Liver (tissue), 9 donors: ENCODE results near the gene METTL14. TPM values are rescaled to one million over a fixed set of nuclear protein-coding genes. Genes with fewer than 3 reads are reported as not detected.

Experiments
- DNase-seq: peaks from one replicate; pipeline ENCODE4 v3.0.0-alpha.2; 2017; ENCODE audit warnings: low spot score
- H3K27ac ChIP-seq, 2 donors: one replicate each; pipeline ENCODE4 v1.7.0; 2013; ENCODE audit warnings: inconsistent platforms in 2 of 2, low read length in 2 of 2, control low read depth in 1 of 2, low read depth in 1 of 2, mild to moderate bottlenecking in 1 of 2
- H3K27me3 ChIP-seq, 4 donors: one replicate each; pipeline versions ENCODE4 v1.6.1 to v1.7.0; 2013; ENCODE audit warnings: low read length in 3 of 4, inconsistent platforms in 1 of 4, mild to moderate bottlenecking in 1 of 4, moderate library complexity in 1 of 4; ENCODE audit not compliant: control insufficient read depth in 4 of 4, insufficient read depth in 4 of 4
- H3K36me3 ChIP-seq, 4 donors: one replicate each; pipeline versions ENCODE4 v1.6.1 to v1.7.0; 2013; ENCODE audit warnings: low read length in 3 of 4, mild to moderate bottlenecking in 3 of 4, low read depth in 1 of 4, moderate library complexity in 1 of 4; ENCODE audit not compliant: control insufficient read depth in 4 of 4, insufficient read depth in 3 of 4
- H3K4me1 ChIP-seq, 4 donors: one replicate each; pipeline versions ENCODE4 v1.6.1 to v1.7.0; 2013; ENCODE audit warnings: low read length in 3 of 4, mild to moderate bottlenecking in 3 of 4, moderate library complexity in 1 of 4; ENCODE audit not compliant: control insufficient read depth in 4 of 4, insufficient read depth in 4 of 4
- H3K4me3 ChIP-seq, 3 donors: one replicate each; pipeline versions ENCODE4 v1.6.1 to v1.7.0; 2013; ENCODE audit warnings: low read length in 3 of 3, control low read depth in 1 of 3, low read depth in 1 of 3, mild to moderate bottlenecking in 1 of 3
- H3K9ac ChIP-seq, 2 donors: one replicate each; pipeline ENCODE4 v1.7.0; 2013; ENCODE audit warnings: low read length in 2 of 2, mild to moderate bottlenecking in 2 of 2, moderate library complexity in 2 of 2, control low read depth in 1 of 2, low read depth in 1 of 2
- H3K9me3 ChIP-seq, 4 donors: one replicate each; pipeline versions ENCODE4 v1.6.1 to v1.7.0; 2013; ENCODE audit warnings: low read length in 3 of 4; ENCODE audit not compliant: control insufficient read depth in 4 of 4
- FOXA2 ChIP-seq: IDR thresholded peaks from 2 replicates; pipeline ENCODE4 v1.6.1; 2016; ENCODE audit warnings: antibody characterized with exemption
- GABPA ChIP-seq, 2 donors: IDR thresholded peaks in 1 of 2; conservative IDR thresholded peaks in 1 of 2; 2 replicates each; pipeline ENCODE4 v1.6.1; 2016; ENCODE audit warnings: antibody characterized with exemption in 2 of 2, mild to moderate bottlenecking in 1 of 2, moderate library complexity in 1 of 2
- HNF4A ChIP-seq, 2 donors: conservative IDR thresholded peaks; 2 replicates each; pipeline ENCODE4 v1.6.1; 2016; ENCODE audit warnings: antibody characterized with exemption in 2 of 2, mild to moderate bottlenecking in 2 of 2
- HNF4G ChIP-seq: IDR thresholded peaks from 2 replicates; pipeline ENCODE4 v1.6.1; 2016; ENCODE audit warnings: antibody characterized with exemption
- RAD21 ChIP-seq, 2 donors: IDR thresholded peaks; 2 replicates each; pipeline ENCODE4 v1.6.1; 2016; ENCODE audit warnings: antibody characterized with exemption in 2 of 2, mild to moderate bottlenecking in 2 of 2
- SP1 ChIP-seq: IDR thresholded peaks from 2 replicates; pipeline ENCODE4 v1.6.1; 2018; ENCODE audit warnings: antibody characterized with exemption, mild to moderate bottlenecking
- TAF1 ChIP-seq: conservative IDR thresholded peaks from 2 replicates; pipeline ENCODE4 v1.6.1; 2016; ENCODE audit warnings: antibody characterized with exemption, mild to moderate bottlenecking
- WGBS: extraction: QIAGEN DNeasy Blood & Tissue Kit; methylation state at CpG from one replicate; pipeline ENCODE4 v1.1.7; 2013; 5-methylcytosine and 5-hydroxymethylcytosine counted together
- polyA plus RNA-seq, 2 donors: library from polyadenylated mRNA; stranded (reverse) in 1 of 2; unstranded in 1 of 2; fragments of 200-250 nt in 1 of 2; fragments of >200 nt in 1 of 2; fragmentation: Nextera tagmentation in 1 of 2; extraction: Ambion mirVana in 1 of 2; gene quantifications; one replicate each; pipeline versions ENCODE4 v1.2.1 to v1.2.3, GENCODE V29; 2013 to 2015
- total RNA-seq, 2 donors: library from RNA; depleted of rRNA; stranded (reverse); fragments of >200 nt; gene quantifications; one replicate each; pipeline ENCODE4 v1.2.3, GENCODE V29; 2014
- TF ChIP-seq, protein P1 (sequence below): IDR thresholded peaks from 2 replicates; pipeline ENCODE4 v1.6.1; 2016; ENCODE audit warnings: antibody characterized with exemption
- TF ChIP-seq, protein P2 (sequence below): fragments of 150-350 bp; IDR thresholded peaks from 2 replicates; pipeline ENCODE4 v1.5.1; 2017; ENCODE audit warnings: improper control_type of control experiment, low read depth, low read length; ENCODE audit not compliant: missing input control
- donor health status: healthy.
- donor health status: healthy.
- donor health status: healthy.
- donor health status: healthy.
- donor health status: healthy.

Gene METTL14
- total and polyA plus RNA-seq, 4 donors = 8.2 to 25.5 (median 16.7) TPM

DNA sequence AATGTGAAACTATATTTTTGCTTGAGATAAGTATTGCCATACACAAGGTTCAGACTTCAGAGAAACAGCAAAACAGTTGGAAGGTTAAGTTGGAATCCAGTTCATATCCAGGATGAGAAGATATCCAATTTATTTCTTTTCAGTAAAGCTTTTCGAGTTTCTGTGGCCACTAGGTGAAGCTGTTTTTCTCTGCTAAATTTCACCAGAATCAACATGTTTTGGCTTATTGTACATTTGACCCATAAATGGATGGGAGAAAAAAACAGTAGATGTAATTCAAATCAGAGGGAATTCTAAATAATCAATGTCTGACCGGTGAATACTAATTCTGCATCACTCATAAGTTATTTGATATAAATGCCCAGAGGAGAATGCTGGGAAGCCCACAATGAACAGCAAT lies 9.1 kb upstream of the METTL14 start:
- no peaks in the 10 kb centered on the region for H3K27me3 ChIP-seq
- H3K36me3 ChIP-seq = no peaks in the 10 kb centered on the region
- no peak overlapping the region for H3K27ac ChIP-seq
- no peak for DNase-seq
- H3K4me3 ChIP-seq = no peak overlapping the region
- no peak overlapping the region for H3K9ac ChIP-seq
- TF ChIP-seq, protein P1, sequence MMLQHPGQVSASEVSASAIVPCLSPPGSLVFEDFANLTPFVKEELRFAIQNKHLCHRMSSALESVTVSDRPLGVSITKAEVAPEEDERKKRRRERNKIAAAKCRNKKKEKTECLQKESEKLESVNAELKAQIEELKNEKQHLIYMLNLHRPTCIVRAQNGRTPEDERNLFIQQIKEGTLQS = no peak
- peak in 1 of 2 donors; percentile 17 for TF ChIP-seq RAD21 (IDR thresholded peaks at IDR 0.05)
- no peaks in the 10 kb centered on the region for H3K4me1 ChIP-seq
- WGBS = 79% methylated on average over 2 of the region's 2 CpGs
- H3K9me3 ChIP-seq = no peaks in the 10 kb centered on the region

DNA sequence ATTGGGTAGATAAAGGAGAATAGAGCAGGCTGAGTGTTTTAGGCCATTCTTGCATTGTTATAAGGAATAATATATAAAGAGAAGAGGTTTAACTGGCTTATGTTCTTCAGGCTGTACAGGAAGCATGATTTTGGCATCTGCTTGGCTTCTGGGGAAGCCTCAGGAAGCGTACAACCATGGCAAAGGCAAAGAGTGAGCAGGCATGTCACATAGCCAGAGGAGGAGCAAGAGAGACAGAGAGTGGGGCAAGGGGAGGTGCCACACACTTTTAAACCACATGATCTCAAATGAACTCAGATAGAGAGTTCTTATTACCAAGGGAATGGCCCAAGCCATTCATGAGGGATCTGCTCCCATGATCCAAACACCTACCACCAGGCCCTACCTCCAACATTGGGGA lies 4.4 kb upstream of the METTL14 start:
- H3K4me3 ChIP-seq = no peak overlapping the region
- H3K36me3 ChIP-seq = no peaks in the 10 kb centered on the region
- H3K4me1 ChIP-seq = peaks cover 0 to 6% (median under 1%) of the 10 kb centered on the region in 4 donors
- no peak for DNase-seq
- H3K9me3 ChIP-seq = no peaks in the 10 kb centered on the region
- no peak overlapping the region for H3K27ac ChIP-seq
- 84% methylated on average over 1 of the region's 1 CpG for WGBS
- no peaks in the 10 kb centered on the region for H3K27me3 ChIP-seq
- TF ChIP-seq RAD21 (IDR thresholded peaks at IDR 0.05) = no peak
- TF ChIP-seq, protein P1 = no peak
- no peak overlapping the region for H3K9ac ChIP-seq

DNA sequence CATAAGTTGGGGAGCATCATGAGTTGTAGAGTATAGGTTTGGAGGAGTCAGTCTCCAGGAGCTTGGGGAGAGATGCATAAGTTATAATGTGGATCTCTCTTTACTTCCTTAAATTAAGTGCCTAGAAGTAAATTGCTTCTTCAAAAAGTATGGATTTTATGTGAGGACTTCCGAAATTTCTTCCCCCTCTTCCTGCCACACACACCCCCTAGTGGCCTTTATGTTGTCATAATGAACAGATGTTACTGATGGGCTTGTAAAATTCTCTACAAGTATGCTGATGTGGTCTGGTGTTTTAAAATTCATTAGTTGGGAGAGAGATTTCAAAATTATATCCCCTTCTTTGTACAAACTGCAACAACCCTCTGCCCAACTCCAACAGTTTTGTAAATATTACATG lies 2.3 kb upstream of the METTL14 start:
- Histone ChIP-seq H3K4me1 (peaks cover 0 to 22% (median 16%) of the 10 kb centered on the region in 4 donors), H3K9ac (no peak overlapping the region), H3K27ac (no peak overlapping the region), H3K27me3 (no peaks in the 10 kb centered on the region), H3K36me3 (no peaks in the 10 kb centered on the region), H3K9me3 (no peaks in the 10 kb centered on the region), H3K4me3 (no peak overlapping the region)
- WGBS = 29% methylated on average over 1 of the region's 1 CpG
- no peak for DNase-seq
- TF ChIP-seq HNF4G = no peak
- no peak for TF ChIP-seq HNF4A (conservative IDR thresholded peaks at IDR 0.05)
- peak; percentile 60 to 69 for TF ChIP-seq RAD21 (IDR thresholded peaks at IDR 0.05)
- TF ChIP-seq, protein P2, sequence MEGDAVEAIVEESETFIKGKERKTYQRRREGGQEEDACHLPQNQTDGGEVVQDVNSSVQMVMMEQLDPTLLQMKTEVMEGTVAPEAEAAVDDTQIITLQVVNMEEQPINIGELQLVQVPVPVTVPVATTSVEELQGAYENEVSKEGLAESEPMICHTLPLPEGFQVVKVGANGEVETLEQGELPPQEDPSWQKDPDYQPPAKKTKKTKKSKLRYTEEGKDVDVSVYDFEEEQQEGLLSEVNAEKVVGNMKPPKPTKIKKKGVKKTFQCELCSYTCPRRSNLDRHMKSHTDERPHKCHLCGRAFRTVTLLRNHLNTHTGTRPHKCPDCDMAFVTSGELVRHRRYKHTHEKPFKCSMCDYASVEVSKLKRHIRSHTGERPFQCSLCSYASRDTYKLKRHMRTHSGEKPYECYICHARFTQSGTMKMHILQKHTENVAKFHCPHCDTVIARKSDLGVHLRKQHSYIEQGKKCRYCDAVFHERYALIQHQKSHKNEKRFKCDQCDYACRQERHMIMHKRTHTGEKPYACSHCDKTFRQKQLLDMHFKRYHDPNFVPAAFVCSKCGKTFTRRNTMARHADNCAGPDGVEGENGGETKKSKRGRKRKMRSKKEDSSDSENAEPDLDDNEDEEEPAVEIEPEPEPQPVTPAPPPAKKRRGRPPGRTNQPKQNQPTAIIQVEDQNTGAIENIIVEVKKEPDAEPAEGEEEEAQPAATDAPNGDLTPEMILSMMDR = peak; percentile 28

DNA sequence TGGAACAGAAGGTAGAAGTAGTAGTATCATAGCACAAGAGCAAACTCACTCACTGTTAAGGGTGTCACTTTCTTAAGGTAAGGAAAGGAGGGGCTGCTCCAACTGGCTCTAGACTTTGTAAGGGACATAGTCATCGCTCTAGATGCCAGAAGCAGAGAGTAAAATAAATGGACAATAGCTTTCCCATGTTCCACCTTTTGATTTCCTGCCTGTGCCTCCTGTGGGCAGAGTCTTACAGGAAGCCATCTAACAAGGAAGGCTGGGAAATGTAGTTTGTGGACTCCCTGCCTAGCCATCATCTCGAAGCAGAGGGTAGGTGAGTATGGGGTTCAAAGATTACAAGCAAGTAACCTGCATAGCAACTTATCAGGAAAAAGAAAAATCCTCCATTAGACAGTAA lies 1.7 kb upstream of the METTL14 start:
- H3K9ac ChIP-seq = no peak overlapping the region
- peaks cover 0 to 2% (median 0%) of the 10 kb centered on the region in 4 donors for H3K36me3 ChIP-seq
- peaks cover 0 to 22% (median 16%) of the 10 kb centered on the region in 4 donors for H3K4me1 ChIP-seq
- H3K4me3 ChIP-seq = no peak overlapping the region
- no peaks in the 10 kb centered on the region for H3K27me3 ChIP-seq
- no peak overlapping the region for H3K27ac ChIP-seq
- DNase-seq = no peak
- WGBS = 7% methylated on average over 2 of the region's 2 CpGs
- no peaks in the 10 kb centered on the region for H3K9me3 ChIP-seq
- TF ChIP-seq SP1 = no peak
- TF ChIP-seq, protein P1 = no peak
- TF ChIP-seq TAF1 = no peak
- TF ChIP-seq GABPA (IDR thresholded peaks at IDR 0.05 in 1 of 2, conservative IDR thresholded peaks at IDR 0.05 in 1 of 2) = peak; percentile 31 to 70
- TF ChIP-seq FOXA2 = no peak
